ENCODE data around the gene TM2D3.

The TM2D3 gene

GRCh38 chr15:101623367-101624304 is 28.5 kb downstream of the TM2D3 start:
- no peak for DNase-seq (ENCODE audit: low read depth in 2 of 2)

- DNase-seq (ENCODE audit: low read depth in 2 of 2), result no peak
Observed at GRCh38 chr15:101621961-101622360, 30.2 kb downstream of the TM2D3 start.

- DNase-seq (ENCODE audit: low read depth in 2 of 2), result no peak
Observed at GRCh38 chr15:101620671-101621070, 31.5 kb downstream of the TM2D3 start.

- no peak for DNase-seq (ENCODE audit: low read depth in 2 of 2)
Observed at GRCh38 chr15:101619615-101619865, 32.6 kb downstream of the TM2D3 start.

GRCh38 chr15:101618851-101619614 is 33.1 kb downstream of the TM2D3 start:
- DNase-seq (ENCODE audit: low read depth in 2 of 2), result no peak

GRCh38 chr15:101618076-101618475 is 34.1 kb downstream of the TM2D3 start:
- DNase-seq (ENCODE audit: low read depth in 2 of 2), result no peak

- no peak for DNase-seq (ENCODE audit: low read depth in 2 of 2)
Observed at GRCh38 chr15:101617390-101617965, 34.7 kb downstream of the TM2D3 start.

- DNase-seq (ENCODE audit: low read depth in 2 of 2), result no peak
Observed at GRCh38 chr15:101615986-101616848, 36.0 kb downstream of the TM2D3 start.

- no peak for DNase-seq (ENCODE audit: low read depth in 2 of 2)
Observed at GRCh38 chr15:101615414-101615985, 36.7 kb downstream of the TM2D3 start.

GRCh38 chr15:101614761-101615160 is 37.4 kb downstream of the TM2D3 start:
- DNase-seq (ENCODE audit: low read depth in 2 of 2), result no peak

GRCh38 chr15:101614001-101614585 is 38.1 kb downstream of the TM2D3 start:
- no peak for DNase-seq (ENCODE audit: low read depth in 2 of 2)

GRCh38 chr15:101613130-101614000 is 38.8 kb downstream of the TM2D3 start:
- DNase-seq (ENCODE audit: low read depth in 2 of 2), result no peak

- no peak for DNase-seq (ENCODE audit: low read depth in 2 of 2)
Observed at GRCh38 chr15:101612676-101613075, 39.5 kb downstream of the TM2D3 start.

GRCh38 chr15:101611580-101612299 is 40.4 kb downstream of the TM2D3 start:
- DNase-seq (ENCODE audit: low read depth in 2 of 2), result no peak

GRCh38 chr15:101611007-101611406 is 41.2 kb downstream of the TM2D3 start:
- DNase-seq (ENCODE audit: low read depth in 2 of 2), result no peak

- DNase-seq (ENCODE audit: low read depth in 2 of 2), result no peak
Observed at GRCh38 chr15:101610611-101611000, 41.6 kb downstream of the TM2D3 start.

- no peak for DNase-seq (ENCODE audit: low read depth in 2 of 2)
Observed at GRCh38 chr15:101609742-101610610, 42.2 kb downstream of the TM2D3 start.

GRCh38 chr15:101608201-101608600 is 44.0 kb downstream of the TM2D3 start:
- DNase-seq (ENCODE audit: low read depth in 2 of 2), result no peak
